Measurements from ENCODE around the gene TENT5D.

GRCh38 chrX:80486299-80486698, 66.1 kb downstream of the TENT5D start:
- TF ChIP-seq CTCF (conservative IDR thresholded peaks at IDR 0.05) = no peak
- TF ChIP-seq EZH2 (IDR thresholded peaks at IDR 0.05; ENCODE audit: low read depth) = no peak
